GM18517 (cell line): ENCODE data around the gene CASK.
"Not testable (repeated sequence)": the region's sequence is repeated elsewhere in the genome, so short reads cannot be mapped to it uniquely, and the experiment has no call there.

ENCODE experiments used
- ATAC-seq: cut with Tn5 transposase; IDR thresholded peaks from one replicate; pipeline ENCODE4 v1.9.1; 2021; ENCODE audit warnings: mild to moderate bottlenecking, moderate library complexity; ENCODE audit not compliant: unreplicated experiment

CASK gene

DNA sequence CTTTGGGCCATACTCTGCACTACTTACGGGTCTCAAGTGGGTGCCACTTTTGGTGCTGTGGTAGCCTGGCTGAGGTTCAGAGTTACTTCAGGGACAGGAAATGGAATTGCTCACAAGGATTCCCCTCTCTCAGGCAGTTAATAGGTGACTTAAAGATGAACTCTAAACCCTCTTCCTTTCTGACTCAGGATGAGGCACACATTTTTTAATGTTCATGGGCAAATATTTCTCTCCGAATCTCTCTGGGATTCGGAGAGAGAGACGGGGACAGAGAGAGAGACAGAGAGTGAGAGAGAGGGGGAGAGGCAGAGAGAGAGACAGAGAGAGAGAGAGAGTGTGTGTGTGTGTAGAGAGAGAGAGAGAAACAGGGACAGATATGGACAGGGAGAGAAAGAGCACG, 396.4 kb downstream of the CASK start:
- no peak for ATAC-seq

DNA sequence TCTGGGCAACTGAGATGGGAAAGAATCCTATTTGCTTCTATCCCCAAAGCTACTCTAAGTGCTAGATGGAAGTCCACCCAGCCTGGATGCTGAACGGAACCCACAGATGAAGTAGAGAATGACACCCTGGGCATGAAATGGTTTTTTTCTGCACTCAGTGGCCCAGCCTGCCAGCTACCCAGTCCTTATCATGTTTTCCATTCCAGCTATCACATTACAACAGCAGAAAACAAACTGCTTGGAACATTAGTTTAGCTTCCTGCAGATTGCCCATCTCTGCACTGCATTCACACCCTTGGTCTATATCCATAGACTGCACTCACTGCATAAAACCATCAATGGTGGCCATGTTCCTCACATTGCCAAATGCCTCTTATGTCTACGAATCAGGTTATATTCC, 397.1 kb downstream of the CASK start:
- no peak for ATAC-seq

DNA sequence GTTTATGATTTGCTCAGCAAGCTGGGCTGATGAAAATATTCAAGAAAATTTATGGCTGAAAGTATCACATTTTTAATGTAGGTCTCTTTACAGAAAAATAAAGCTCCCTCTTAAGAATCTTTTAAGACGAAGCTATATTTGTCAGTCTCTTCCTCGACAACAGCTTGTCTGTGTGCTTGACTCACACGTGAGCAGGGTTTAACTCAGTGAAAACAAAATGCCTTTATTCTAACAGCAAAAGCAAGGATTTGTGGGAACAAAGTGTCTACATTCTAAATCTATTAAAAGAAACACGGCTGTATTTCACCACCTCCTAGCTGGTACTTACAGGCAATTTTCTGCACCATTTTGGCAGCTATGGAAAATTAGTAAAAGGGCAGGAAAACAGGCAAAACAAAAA, 400.7 kb downstream of the CASK start:
- no peak for ATAC-seq

DNA sequence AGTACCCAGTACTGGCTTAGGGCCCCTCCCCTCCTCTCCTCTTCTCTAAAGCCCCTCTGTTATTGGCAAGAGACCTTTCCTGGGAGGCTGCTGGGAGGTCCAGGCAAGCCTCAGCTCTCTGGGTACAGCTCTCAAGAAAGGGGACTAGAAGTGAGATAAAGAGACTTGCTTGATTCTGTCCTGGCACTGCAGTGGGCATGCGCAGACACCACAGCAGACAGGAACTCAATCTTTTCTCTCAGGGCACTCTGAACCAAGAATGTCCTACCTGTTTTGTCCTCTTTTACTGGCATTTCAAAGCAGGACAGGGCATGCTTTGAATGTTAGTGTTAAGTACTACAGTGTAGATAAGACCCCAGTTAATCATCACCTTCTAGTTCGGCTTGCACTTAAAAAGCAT, 401.3 kb downstream of the CASK start:
- no peak for ATAC-seq

DNA sequence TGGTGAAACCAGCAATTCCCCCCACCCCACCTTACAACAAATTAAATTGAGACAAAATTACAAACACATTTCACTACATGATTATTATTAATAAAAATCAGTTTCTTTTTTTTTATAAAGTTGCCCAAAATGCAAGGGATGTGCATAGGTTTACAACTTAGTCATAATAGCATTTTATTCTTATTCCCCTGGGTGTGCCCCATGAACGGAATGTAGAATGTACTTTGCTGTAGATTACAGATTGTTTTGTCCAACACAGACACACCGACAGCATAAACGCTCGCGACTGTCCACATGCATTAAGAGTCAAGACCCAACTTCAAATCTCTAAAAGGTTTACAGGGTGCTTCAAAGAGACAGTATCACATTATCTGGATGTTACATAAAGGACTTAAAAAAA, 403.9 kb downstream of the CASK start:
- ATAC-seq = no peak

DNA sequence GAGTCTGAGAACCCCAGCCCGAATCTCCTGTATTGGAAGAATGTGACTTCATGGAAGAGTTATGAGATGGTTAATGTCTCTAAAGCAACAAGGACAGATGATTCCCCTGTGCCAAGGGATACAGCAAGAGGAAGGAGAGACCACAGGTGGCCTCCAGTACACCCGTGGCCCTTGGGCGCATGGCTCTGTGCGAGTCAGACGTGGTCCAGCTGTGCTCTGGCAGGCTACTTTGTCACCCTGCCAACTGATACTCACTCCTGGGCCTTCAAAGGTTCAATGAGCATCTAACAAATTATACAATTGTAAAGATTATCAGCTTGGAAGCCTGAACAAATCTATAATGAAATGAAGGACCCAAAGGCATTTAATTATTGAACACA, 404.5 kb downstream of the CASK start:
- no peak for ATAC-seq

DNA sequence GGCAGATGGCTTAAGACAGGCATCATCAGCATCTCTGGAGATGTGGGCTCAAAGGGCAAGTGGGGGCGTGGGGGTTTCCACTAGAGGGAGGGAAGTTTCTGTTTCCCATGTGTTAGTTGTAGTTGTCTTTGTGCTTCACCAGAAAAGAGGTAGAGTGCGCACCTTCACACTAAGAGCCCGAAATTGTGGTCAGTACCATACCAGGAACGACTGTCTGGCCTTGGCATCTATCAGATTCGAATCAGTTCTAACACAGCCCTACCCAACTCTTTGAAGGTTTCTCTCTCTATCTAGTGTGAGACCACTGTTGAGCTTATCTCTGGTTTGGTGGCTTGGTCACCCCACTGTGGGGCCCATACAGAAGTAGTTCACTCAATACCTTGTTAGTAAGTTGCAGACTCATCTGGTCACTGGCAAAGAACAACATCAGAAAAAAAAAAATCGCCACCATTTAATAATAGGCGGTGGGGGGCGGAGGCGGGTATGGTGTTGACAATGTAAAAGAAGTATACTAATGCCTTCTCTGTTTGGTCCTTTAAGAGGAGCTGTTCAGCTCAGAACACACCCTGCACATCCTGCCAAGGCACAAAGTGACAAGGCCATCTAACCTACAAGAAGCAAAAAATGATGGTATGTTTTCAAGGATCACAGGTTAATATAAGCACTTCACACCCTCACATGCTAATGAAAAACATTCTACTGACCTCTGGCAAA, 405.1 kb downstream of the CASK start:
- ATAC-seq = no peak

DNA sequence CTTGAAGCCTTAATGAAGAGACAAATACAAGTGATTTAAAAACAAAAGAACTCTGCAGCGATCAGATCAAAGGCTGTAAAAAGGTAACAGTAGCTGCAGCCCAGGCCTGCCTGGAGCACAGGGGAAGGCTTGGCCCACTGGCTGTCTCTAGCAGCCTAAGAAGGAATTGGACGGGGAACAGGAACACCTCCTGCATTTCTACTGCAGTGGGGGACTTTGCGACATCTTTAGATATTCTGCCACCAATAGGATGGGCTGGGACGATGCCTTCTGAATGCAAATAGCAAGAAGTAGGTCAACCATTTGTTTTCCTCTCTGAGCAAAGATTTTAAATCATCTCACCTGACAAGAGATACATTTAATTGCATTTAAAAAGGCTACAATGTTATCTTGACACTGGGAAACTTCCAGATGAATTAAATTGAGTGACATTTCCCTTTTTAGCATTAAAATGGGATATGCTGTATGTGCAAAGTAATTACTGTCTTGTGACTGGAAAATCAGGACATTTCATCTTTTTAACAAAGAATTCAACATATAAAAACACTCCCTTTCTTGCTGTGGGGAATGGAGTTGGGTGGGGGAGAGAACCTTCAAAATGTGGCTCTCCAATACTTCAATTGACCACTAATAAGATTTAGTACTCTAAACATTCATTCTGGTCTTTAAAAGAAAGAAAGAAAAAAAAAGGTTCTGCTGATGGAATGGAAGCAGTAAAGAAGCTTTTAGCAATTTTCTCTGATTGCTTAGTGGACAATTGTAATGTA, 406.2 kb downstream of the CASK start:
- ATAC-seq = no peak

DNA sequence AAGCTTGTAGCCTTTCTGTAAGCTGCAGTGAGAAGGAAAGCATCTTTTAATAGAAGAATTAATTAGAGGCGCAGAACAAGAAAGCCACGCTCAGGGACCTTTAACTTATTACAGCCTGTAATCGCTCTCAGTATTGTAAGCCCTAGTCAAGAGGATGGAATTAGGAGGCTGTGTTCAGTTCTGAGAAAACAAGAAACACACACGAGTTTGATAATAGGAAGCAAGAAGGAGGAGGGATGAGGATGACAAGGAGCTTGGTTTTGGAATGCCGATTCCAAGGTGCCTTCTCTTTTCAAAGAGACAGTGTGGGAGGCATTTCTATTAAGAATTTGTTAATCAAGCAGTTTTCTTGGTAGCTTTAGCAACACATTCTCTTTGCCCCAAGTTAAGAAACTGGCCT, 406.9 kb downstream of the CASK start:
- no peak for ATAC-seq

DNA sequence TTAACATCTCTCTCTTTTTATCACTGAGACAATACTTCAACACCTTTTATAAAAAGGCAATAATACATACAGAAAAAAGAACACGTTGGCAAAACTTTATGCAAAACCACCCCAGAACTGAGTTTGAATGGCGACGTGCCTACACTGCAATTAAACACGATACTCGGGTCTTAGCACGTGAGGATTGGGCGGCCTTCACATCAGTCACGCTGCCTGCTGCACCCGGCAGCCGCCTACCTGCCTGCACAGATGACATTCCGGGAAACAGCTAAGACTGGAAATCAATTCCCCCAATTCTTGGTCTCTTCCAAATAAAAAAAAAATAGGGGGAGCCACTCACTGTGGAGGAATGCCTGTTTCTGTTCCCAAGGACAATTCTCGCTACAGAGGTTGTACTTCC, 408.0 kb downstream of the CASK start:
- no peak for ATAC-seq

DNA sequence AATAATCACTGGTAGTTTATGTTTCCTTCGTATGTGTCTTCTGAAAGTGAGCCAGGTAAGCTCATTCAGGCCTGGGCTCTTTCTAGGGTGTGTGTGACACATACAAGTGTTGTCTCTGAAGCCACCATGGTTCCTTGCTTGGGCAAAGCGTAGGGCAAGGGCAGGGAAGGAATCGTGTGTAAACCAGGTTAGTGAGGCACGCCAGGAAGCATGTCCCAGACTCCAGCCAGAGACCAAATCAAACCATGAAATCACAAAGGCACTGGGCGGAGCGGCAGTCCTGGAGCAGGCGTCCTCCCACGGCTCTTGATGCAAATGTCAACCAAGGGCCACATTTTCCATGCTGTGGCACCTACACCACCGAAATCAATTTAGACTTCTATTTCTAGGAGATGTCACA, 409.2 kb downstream of the CASK start:
- no peak for ATAC-seq

DNA sequence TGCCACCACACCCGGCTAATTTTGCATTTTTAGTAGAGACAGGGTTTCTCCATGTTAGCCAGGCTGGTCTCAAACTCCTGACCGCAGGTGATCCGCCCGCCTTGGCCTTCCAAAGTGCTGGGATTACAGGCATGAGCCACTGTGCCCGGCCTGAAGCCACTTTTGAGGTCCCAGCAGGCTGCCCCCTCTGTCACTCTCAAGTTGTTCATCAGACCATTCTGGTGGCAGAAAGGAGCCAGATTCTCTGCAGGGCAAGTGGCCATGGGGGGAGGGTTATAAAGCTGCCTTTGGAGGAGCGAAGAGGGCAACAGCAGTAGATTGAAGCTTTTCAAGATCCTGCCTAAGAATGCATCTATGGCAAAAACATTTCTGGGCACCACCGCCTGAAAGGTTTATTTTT, 410.5 kb downstream of the CASK start:
- ATAC-seq = not testable (repeated sequence)

DNA sequence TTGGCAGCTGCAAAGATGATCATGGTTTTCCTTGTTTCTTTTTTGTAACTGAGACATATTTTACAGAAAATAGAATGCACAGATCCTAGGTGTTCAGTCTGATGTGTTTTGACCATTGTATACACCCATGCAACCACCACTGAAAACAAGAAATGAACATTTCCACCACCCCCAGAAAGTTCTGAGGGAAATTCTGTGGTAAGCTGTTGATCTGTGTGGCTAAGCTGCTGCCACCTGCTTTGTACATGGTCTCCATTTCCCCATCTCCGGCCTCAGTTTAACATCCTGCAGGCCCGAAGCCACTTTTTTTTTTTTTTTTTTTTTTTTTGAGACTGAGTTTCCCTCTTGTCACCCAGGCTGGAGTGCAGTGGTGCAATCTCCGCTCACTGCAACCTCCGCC, 411.0 kb downstream of the CASK start:
- ATAC-seq = peak; percentile 94

DNA sequence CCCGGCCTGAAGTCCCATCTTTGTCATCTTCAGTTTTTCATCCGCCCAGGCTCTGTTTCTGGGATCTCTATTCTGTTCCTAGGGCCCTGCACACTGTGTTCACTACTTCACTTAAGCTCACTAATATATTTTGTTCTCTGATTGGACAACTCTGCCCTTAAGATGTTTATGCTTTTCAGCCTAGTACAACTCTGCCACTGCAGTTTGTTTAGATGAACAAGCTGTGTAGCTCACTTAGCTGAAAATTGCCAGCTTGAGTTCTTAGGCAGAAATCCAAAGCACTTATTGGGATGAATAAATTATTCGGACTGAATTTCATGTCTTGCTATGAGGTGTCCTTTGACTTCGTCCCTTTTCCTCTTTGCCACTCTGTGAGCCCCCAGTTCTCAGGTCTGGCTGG, 415.4 kb downstream of the CASK start:
- ATAC-seq = no peak

DNA sequence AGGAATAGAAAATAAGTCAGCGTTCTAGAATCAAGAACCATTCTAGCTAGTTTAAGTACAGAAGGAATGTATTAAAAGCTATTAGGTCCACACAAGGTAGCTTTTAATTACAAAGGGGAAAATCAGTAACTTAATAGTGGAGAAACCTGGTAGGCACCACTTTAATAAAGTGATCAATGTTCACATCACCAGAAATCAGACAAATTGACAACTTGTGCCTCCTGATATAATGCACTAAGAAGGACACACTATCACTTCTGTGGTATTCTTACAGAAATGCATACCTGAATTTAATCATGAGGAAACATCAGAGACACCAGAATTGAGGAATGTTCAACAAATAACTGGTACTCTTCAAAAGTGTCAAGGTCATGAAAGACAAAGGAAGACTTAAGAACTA, 421.4 kb downstream of the CASK start:
- no peak for ATAC-seq

DNA sequence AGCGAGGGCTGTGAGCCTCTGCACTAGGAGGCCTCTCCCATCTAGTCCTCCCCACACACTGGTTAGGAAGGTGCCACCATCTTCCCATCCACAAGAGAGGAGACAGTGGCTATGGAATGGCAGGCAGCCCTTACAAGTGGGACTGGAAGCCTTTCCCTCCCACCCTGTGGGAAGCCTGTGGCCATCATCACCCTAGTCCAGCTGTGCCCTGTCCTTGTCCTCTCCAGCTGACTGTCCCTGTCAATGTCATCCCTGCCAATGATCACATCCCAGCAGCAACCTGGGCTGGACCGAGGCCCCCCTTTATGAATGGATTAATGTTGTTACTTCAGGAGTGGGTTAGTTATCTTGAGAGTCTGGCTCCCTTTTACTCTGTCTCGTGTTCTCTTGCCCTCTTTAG, 423.4 kb downstream of the CASK start:
- ATAC-seq = no peak

DNA sequence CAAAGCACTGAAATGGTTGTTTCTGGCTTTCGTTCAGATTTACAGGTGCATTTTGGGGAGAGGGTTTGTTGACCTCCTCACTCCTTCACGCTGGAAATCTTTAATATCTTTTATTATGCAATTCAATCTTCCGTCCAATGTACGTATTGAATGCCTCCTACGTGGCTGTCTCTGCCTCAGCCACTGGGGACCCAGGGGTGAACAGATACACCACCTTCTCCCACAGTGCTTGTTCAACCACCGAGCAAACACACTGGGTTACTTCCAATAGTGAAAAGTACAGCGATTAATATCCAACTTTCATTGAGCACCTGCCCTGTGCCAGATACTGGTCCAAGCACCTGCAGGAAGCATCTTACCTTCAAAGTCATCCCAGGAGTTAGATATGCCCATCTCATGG, 424.2 kb downstream of the CASK start:
- ATAC-seq = no peak

DNA sequence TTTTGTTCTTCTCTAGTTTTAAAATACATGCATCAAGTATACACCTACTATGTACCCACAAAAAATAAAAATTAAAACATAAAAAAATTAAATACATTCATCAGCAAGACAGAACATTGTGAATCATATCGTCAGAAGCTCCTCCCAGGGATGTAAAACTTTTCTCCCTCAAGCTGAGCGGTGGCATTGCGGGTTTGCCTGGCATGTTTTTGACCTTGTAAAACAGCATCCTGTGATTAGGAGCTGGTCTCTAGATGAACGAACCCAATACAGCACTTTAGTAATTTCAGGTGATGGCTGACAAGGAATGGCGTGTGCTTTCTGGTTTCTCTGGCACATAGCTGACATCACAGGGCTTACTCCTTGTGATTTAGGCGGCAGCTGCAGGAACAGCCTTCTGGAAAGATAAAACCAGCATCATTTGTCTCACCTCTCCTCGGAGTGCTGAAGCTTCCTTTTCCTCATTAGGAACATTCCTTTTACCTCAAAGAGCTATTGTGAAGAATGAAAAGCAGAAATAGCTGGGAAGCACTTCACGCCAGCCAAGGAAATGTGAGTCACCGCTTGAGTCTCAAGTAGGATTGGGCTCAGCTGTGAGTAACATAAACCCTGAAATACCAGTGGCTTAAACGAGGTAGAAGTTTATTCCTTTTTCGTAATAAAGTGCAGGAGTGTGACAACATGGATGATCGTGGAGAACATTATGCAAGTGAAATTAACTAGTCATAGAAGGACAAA, 431.9 kb downstream of the CASK start:
- no peak for ATAC-seq

DNA sequence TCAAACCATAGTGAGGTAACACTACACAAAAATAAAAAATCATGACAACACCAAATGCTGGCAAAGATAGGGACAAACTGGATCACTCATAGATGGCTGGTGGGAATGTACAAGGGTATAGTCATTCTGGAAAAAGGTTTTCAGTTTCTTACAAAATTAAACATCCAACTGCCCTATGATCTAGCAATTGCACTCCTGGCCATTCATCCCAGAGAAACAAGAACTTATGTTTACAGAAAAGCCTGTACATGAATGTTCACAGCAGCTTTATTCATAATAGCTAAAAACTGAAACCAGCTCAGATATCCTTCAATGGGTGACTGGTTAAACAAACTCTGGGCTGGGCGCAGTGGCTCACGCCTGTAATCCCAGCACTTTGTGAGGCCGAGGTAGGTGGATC, 432.9 kb downstream of the CASK start:
- no peak for ATAC-seq

DNA sequence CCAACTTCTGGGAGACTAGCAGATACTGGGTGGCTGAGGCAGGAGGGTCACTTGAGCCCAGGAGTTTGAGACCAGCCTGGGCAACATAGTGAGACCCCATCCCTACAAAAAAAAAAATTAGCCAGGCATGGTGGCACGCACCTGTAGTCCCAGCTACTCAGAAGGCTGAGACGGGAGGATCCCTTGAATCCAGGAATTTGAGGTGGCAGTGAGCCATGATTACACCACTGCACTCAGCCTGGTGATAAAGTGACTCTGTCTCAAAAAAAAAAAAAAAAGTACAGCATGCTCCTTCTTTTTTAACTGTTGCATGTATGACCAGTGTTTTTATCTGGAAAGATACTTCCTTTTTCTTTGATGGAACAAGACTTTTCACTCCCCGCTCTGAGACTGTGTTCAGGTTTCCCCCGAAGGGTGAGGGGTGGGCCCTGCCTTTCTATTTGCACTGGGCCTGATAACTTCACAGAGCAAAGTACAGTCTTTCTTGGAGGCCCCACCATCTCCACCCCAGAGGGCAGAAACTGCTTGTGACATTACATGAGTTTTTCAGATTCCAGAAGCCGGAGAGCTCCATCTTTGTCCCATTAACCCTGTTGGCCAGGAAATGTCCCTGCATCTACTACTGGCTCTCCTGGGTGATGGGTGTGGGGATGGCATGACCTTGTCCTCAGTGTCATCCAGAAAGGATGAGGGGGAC, 441.1 kb downstream of the CASK start:
- no peak for ATAC-seq
